ENCODE measurements around the gene CSNK1A1.

Gene CSNK1A1

DNA sequence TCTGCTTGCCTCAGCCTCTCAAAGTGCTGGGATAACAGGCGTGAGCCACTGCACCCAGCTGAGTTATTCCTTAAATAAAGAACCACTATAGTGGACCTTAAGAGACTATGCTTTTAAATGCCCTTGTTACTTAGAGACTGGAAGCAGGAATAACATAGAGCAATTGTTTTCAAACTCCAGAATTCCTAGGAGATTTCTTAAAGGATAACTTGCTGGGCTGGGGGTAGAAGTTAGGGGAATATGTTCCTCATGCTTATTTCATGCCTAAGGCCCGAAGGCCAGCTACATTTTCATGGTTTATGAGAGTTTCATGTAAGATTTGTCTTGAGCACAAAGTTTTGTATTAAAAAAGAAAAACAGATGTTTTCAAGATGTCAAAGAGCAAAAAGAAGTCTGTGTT is 48.2 kb downstream of the CSNK1A1 start:
- no peak for TF ChIP-seq ZNF70 (CRISPR knock-in tag; IDR thresholded peaks at IDR 0.05)
- TF ChIP-seq, protein P1, sequence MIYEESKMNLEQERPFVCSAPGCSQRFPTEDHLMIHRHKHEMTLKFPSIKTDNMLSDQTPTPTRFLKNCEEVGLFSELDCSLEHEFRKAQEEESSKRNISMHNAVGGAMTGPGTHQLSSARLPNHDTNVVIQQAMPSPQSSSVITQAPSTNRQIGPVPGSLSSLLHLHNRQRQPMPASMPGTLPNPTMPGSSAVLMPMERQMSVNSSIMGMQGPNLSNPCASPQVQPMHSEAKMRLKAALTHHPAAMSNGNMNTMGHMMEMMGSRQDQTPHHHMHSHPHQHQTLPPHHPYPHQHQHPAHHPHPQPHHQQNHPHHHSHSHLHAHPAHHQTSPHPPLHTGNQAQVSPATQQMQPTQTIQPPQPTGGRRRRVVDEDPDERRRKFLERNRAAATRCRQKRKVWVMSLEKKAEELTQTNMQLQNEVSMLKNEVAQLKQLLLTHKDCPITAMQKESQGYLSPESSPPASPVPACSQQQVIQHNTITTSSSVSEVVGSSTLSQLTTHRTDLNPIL (CRISPR knock-in tag; IDR thresholded peaks at IDR 0.05; ENCODE audit: low read depth), result no peak
- no peak for TF ChIP-seq ESRRG (CRISPR knock-in tag; IDR thresholded peaks at IDR 0.05)
- no peak for TF ChIP-seq TCF4 (CRISPR knock-in tag; IDR thresholded peaks at IDR 0.05; ENCODE audit: borderline replicate concordance)
- TF ChIP-seq BACH2 (CRISPR knock-in tag; IDR thresholded peaks at IDR 0.05; ENCODE audit: borderline replicate concordance), result no peak
- no peak for TF ChIP-seq ZNF8 (CRISPR knock-in tag; IDR thresholded peaks at IDR 0.05)
- TF ChIP-seq RARB (CRISPR knock-in tag; IDR thresholded peaks at IDR 0.05), result no peak
- no peak for TF ChIP-seq OSR1 (CRISPR knock-in tag; IDR thresholded peaks at IDR 0.05)
- no peak for TF ChIP-seq ISL1 (CRISPR knock-in tag; IDR thresholded peaks at IDR 0.05)
- TF ChIP-seq GLIS3 (CRISPR knock-in tag; IDR thresholded peaks at IDR 0.05), result no peak
- no peak for TF ChIP-seq ZNF565 (CRISPR knock-in tag; conservative IDR thresholded peaks at IDR 0.05; ENCODE audit: low read depth)
- no peak for ATAC-seq

DNA sequence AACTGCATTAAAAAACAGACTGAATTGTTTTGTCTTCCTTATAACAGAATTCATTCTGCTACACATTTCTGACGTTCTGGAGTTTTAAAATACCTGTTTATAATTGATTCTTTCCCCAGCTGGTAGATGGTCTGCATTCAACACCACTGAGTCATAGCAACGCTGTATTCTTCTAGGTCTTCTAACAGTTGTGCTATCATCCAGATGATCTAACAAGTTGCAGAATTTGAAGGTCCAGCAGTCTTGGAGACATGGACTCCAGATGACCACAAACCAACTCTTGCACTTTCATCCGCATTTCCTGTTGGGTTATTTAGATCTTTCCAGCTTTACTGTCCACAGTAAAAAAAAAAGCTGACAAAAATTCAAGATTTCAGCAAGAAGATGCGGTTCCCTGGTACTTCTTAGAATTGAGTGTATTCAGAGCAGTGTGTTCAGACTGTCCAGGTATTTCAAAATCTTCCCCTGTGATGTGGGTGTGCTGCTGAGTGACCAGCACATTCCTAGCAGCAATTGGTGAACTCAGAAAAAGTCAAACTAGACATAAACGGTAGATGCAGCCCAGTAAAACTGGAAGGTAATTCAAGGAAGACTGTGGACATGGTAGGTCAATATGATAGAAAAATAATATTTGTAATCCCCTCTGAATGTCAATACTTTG is 50.2 kb downstream of the CSNK1A1 start:
- peak; percentile 73 for ATAC-seq
- 0 out of 2 replicates have a peak, but pooled peaks have one; percentile 8 for TF ChIP-seq ISL1 (CRISPR knock-in tag; IDR thresholded peaks at IDR 0.05)
- TF ChIP-seq ESRRG (CRISPR knock-in tag; IDR thresholded peaks at IDR 0.05), result no peak
- TF ChIP-seq, protein P2, sequence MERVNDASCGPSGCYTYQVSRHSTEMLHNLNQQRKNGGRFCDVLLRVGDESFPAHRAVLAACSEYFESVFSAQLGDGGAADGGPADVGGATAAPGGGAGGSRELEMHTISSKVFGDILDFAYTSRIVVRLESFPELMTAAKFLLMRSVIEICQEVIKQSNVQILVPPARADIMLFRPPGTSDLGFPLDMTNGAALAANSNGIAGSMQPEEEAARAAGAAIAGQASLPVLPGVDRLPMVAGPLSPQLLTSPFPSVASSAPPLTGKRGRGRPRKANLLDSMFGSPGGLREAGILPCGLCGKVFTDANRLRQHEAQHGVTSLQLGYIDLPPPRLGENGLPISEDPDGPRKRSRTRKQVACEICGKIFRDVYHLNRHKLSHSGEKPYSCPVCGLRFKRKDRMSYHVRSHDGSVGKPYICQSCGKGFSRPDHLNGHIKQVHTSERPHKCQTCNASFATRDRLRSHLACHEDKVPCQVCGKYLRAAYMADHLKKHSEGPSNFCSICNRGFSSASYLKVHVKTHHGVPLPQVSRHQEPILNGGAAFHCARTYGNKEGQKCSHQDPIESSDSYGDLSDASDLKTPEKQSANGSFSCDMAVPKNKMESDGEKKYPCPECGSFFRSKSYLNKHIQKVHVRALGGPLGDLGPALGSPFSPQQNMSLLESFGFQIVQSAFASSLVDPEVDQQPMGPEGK (CRISPR knock-in tag; IDR thresholded peaks at IDR 0.05; ENCODE audit: borderline replicate concordance), result no peak
- TF ChIP-seq, protein P3, sequence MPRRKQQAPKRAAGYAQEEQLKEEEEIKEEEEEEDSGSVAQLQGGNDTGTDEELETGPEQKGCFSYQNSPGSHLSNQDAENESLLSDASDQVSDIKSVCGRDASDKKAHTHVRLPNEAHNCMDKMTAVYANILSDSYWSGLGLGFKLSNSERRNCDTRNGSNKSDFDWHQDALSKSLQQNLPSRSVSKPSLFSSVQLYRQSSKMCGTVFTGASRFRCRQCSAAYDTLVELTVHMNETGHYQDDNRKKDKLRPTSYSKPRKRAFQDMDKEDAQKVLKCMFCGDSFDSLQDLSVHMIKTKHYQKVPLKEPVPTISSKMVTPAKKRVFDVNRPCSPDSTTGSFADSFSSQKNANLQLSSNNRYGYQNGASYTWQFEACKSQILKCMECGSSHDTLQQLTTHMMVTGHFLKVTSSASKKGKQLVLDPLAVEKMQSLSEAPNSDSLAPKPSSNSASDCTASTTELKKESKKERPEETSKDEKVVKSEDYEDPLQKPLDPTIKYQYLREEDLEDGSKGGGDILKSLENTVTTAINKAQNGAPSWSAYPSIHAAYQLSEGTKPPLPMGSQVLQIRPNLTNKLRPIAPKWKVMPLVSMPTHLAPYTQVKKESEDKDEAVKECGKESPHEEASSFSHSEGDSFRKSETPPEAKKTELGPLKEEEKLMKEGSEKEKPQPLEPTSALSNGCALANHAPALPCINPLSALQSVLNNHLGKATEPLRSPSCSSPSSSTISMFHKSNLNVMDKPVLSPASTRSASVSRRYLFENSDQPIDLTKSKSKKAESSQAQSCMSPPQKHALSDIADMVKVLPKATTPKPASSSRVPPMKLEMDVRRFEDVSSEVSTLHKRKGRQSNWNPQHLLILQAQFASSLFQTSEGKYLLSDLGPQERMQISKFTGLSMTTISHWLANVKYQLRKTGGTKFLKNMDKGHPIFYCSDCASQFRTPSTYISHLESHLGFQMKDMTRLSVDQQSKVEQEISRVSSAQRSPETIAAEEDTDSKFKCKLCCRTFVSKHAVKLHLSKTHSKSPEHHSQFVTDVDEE (CRISPR knock-in tag; IDR thresholded peaks at IDR 0.05), result no peak
- TF ChIP-seq, protein P1 (CRISPR knock-in tag; IDR thresholded peaks at IDR 0.05; ENCODE audit: low read depth), result no peak
- TF ChIP-seq, protein P4, sequence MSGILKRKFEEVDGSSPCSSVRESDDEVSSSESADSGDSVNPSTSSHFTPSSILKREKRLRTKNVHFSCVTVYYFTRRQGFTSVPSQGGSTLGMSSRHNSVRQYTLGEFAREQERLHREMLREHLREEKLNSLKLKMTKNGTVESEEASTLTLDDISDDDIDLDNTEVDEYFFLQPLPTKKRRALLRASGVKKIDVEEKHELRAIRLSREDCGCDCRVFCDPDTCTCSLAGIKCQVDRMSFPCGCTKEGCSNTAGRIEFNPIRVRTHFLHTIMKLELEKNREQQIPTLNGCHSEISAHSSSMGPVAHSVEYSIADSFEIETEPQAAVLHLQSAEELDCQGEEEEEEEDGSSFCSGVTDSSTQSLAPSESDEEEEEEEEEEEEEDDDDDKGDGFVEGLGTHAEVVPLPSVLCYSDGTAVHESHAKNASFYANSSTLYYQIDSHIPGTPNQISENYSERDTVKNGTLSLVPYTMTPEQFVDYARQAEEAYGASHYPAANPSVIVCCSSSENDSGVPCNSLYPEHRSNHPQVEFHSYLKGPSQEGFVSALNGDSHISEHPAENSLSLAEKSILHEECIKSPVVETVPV (CRISPR knock-in tag; IDR thresholded peaks at IDR 0.05), result no peak

DNA sequence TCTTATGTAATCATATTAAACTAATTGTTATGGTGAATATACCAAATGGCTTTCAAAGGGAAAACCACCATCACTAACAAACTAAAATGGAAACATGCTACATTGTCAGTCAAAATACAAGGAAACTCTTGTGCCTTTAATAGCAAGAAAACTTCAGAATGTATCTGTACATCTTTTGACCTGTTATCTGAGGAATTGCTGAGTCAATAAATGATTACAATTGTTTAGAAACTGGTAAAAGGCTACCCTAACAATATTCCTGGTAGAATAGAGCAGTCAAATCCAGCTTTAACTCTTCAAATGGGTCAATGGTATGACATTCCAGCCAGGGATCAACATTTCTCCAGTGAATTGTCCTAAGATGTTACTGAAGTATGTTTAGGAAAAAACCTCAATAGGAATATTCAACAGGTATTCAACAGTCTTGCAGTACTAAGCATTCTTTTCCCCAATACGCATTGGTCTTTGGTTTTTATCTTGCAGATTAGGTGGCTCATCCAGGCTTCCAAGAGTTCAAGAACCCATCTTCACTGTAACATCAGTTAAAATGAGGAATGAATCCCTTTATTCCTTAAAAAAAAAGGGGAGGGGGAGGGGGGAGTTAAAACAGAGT is 52.4 kb downstream of the CSNK1A1 start:
- no peak for ATAC-seq
- no peak for TF ChIP-seq GLIS3 (CRISPR knock-in tag; IDR thresholded peaks at IDR 0.05)
- TF ChIP-seq RARB (CRISPR knock-in tag; IDR thresholded peaks at IDR 0.05), result no peak

DNA sequence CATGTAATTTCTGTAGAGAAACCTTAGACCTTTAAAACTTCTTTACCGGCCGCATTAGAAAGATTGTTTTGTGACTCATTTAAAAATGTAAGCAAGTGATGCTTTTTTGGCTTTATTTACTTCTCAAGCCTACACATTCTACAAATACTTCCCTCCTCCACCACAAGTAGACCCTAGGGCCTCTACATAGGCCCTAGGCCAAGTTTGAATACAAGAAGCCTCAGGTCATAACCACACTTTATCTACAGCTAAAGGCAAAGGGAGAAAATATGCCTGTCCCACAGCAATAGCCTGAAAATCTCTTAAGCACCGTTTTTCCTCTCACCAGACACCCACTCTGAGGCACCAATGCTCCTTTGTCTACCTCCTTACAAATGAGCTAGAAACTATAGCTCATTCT is 53.9 kb downstream of the CSNK1A1 start:
- peak; percentile 77 for ATAC-seq
- TF ChIP-seq ZNF8 (CRISPR knock-in tag; IDR thresholded peaks at IDR 0.05) (no peak), TOX (CRISPR knock-in tag; IDR thresholded peaks at IDR 0.05; ENCODE audit: borderline replicate concordance) (no peak), GLIS3 (CRISPR knock-in tag; IDR thresholded peaks at IDR 0.05) (no peak), PPARA (CRISPR knock-in tag; IDR thresholded peaks at IDR 0.05; ENCODE audit: borderline replicate concordance) (no peak), SNAI2 (CRISPR knock-in tag; IDR thresholded peaks at IDR 0.05) (no peak), ARNTL (CRISPR knock-in tag; IDR thresholded peaks at IDR 0.05; ENCODE audit: borderline replicate concordance, low read depth) (no peak), ZNF565 (CRISPR knock-in tag; conservative IDR thresholded peaks at IDR 0.05; ENCODE audit: low read depth) (no peak), ZFP30 (CRISPR knock-in tag; IDR thresholded peaks at IDR 0.05) (no peak), ZFP3 (CRISPR knock-in tag; IDR thresholded peaks at IDR 0.05) (no peak)
- TF ChIP-seq, protein P5, sequence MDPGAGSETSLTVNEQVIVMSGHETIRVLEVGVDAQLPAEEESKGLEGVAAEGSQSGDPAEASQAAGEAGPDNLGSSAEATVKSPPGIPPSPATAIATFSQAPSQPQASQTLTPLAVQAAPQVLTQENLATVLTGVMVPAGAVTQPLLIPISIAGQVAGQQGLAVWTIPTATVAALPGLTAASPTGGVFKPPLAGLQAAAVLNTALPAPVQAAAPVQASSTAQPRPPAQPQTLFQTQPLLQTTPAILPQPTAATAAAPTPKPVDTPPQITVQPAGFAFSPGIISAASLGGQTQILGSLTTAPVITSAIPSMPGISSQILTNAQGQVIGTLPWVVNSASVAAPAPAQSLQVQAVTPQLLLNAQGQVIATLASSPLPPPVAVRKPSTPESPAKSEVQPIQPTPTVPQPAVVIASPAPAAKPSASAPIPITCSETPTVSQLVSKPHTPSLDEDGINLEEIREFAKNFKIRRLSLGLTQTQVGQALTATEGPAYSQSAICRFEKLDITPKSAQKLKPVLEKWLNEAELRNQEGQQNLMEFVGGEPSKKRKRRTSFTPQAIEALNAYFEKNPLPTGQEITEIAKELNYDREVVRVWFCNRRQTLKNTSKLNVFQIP (CRISPR knock-in tag; IDR thresholded peaks at IDR 0.05; ENCODE audit: borderline replicate concordance, low read depth), result no peak
- TF ChIP-seq, protein P1 (CRISPR knock-in tag; IDR thresholded peaks at IDR 0.05; ENCODE audit: low read depth), result no peak
- TF ChIP-seq, protein P4 (CRISPR knock-in tag; IDR thresholded peaks at IDR 0.05), result no peak
